Right lung (tissue), 5 donors: ENCODE measurements around the gene C19orf81. TPM values are rescaled to one million over a fixed set of nuclear protein-coding genes. Genes with fewer than 3 reads are reported as not detected.

Experiments
- DNase-seq, 2 donors: peaks; one replicate each; pipeline ENCODE4 v3.0.0-alpha.2; 2013
- polyA plus RNA-seq, 5 donors: library from polyadenylated mRNA; unstranded; fragments of 120-200 nt; gene quantifications; one replicate each; pipeline versions ENCODE4 v1.2.1 to v1.2.3, GENCODE V29; 2013; ENCODE audit warnings: inconsistent platforms in 1 of 5, low replicate concordance in 1 of 5; ENCODE audit not compliant: insufficient read length in 5 of 5, insufficient read depth in 1 of 5

The C19orf81 gene
- polyA plus RNA-seq, 5 donors: 0.45 to 0.46 TPM; not detected in 3

DNA sequence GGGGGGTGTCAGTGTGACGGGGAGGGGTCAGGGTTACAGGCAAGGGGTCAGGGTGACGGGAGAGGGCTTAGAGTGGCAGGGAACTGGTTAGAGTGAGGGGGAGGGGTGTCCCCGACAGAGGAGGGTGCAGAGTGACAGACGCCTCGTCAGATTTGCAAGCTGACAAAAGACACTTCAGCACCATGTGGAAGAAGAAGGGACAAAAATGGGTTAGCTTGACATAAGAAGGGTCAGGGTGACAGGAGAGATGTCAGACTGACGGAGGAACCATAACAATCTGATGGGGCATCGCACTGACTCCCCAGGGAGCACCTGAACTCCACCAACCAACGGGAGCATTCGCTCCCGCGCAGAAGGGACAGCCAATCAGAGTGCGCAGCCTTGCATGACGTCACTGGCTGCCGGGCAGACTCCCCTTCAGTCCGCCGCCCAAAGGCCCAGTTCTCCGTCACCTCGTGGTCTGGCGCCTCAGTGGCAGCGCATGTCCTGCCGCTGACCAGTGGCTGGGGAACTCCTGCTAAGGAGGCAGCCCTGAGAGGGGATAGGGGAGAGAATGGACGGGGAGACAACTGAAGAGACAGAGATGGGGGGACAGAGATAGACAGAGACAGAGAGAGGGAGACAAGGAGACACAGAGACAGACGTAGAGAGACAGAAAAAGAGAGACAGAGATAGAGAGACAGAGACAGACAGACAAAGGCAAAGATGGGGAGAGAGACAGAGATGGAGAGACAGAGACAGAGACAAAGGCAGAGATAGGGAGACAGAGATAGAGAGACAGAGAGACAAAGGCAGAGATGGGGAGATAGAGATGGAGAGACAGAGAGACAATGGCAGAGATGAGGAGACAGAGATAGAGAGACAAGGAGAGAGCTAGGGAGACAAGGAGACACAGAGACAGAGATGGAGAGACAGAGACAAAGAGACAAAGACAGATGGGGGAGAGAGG is 30.2 kb downstream of the C19orf81 start:
- DNase-seq: peak; percentile 49 to 69

DNA sequence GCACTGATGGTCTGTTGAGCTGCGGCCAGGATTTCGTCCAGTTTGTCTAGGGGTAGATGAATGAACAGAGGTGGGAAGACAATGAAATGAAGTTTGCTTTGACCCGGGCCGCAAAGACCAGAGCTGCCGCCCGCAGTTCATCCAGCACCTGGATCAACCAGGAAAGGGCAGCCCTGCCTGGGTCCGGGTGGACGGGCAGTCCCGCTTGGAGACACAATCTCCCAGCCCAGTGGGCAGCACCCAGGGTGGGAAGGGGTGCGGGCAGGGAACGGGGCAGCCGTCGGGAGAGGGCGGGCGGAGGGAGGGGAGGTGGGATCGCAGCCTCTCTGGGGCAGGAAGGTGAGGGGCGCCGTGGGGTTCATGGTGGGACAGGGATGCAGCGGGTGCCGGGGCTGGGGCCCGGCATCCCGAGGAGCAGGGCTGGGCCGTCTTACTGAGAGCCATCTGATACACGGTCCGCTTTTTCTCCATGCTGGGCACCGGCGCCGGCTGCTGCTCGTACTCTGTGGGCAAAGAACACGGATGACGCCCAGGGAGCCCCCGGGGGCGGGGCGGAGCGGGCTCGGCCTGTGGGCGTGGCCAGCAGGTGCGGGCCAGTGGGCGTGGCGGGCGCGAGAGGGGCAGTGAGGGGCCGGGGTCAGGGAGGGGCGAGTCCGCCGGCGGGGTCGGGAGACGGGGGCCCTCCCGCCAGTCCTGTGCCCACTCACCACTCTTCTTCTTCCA is 37.2 kb downstream of the C19orf81 start:
- DNase-seq: no peak

DNA sequence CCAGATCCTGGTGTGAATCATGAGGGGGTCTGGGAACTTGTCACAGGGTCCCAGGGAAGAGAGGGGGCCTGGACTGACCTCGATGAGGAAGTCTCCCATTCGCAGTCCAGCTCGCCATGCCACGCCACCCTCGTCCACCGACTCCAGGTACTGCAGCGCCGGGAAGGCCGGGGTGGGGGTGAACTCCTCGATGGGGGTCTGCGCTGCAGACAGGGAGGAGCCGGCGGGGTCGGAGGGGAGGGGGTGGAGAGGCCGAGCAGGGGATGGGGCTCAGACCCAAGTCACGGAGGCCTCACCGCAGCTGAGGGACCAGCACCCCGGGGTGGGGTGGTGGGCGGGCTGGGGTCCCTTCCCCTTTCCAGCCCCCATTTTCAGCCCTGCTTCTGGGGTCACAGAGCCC is 39.5 kb downstream of the C19orf81 start:
- DNase-seq: no peak

DNA sequence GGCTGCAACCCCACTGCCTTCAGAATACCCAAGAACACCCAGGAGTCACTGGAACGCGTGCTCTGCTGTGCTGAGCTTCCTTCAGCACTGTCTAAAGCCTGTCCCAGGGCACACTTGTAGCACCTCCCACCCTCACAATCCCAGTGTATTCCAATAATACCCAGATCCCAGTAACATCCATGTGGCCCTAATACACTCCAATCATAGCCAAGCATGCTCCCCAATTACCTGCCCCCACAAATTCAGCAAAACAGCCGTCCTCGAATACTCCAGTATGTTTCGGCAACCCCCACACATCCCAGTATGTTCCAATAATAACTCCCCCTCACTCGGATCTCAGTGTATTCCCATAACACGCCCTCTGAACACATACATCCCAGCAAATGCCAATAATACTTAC is 41.2 kb downstream of the C19orf81 start:
- no peak for DNase-seq

DNA sequence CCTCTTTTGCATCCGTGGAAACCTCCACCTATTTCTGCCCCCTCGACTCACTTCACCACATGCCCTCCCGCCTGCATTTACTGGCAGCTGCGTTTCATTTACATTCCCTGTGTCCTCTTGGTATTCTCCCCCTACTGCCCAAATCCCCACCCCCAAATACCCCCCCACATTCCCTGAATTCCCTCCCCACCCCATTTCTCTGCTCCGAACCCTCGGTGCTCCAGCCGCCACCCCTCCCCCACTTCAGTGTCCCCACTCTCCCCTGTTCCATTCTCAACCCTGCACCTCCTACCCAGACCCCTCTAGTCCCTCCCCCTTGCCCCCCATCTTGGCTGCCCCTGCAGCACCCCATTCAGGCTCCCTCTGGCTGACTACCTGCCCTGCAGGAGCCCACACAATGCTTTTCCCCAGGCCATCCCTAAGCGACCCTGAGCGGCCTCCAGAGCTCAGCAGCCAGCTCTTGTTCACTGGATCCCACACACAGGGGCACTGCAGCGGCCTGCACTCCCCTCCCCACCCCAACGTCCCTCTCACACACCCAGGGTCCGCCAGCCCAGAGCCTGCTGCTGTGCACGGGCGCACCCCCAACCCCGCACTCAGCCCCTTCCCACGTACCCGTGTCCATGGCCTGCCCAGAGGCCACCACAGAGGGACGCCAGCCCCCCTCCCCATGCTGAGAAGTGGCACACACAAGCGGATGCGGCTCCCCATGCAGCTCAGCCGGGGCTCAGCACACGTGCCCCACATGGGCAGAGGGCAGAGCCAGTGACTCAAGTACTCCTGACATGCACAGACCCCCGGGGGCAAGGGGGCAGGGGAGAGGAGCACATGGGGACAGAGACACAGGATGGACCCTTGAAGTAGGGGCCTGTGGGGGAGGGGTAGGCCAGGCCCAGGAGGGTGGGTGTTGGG is 44.1 kb downstream of the C19orf81 start:
- no peak for DNase-seq

DNA sequence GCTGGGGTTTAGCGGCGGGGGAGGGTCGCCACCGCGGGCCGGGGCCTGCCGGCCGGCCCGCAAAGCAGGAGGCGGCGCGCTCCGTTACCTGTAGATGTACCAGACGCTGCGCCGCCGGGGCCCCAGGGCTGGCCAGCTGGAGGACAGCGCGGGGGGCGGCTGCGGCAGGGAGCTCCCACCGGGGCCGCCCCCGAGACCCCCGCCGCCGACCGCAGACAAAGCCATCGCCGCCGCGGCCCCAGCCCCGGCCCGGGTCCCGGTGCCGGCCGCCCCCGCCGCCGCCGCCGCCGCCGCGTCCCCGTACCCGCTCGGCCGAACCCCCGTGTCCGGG is 45.5 kb downstream of the C19orf81 start:
- no peak for DNase-seq

DNA sequence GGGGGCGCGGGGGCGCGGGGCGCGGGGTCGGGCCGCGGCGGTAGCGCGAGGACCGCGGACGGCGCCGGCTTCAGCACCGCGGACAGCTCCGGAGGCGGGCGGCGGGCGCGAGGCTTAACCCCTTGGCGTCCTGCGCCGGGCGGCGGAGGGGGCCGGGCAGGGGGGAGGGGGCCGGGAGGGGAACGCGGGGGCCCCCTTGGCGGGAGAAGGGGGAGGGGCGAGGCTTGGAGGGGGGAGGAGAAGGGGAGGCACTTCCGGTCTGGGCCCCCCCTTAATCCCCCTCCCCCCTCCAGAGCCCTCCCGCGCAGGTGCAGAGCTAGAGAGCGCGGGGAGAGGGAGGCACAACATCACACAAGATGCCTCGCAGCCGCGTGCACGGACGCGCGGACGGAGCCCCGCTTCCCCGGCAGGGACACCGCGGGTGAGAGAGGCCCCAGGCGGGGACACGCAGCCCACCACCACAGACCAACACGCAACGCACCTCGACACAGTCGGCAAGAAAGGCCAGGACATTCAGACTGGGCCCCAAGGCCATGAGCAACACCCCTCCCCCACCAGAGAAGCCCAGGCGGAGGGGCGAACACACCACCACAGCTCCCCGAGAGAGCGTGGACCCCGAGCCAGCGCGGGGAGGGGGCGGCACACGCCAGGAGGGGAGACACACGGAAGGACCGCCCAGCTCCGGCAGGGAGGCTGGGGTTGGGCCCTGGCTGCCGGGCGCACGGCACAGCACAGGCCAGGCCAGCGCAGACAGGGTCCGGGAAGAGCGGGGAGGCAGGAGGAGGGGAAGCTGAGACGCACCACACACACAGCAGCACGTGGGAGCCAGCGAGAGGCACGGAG is 46.2 kb downstream of the C19orf81 start:
- DNase-seq: no peak

DNA sequence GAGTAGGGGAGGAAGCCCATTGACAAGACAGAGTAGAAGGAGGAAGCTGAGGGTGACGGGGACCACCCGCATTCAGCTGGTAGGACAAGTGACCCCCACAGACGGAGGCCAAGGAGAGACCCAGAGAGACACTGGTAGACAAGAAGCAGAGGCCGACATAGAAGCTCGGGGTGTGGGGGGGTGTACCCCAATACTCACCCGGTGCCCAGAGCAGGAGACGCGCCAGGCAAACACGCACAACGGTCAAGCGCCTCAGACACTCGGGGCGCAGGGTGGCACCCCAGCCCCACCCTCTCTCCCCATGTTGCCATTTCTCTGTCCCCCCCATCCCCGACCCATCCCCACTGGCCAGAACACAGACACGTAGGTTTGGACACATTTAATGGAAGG is 46.8 kb downstream of the C19orf81 start:
- DNase-seq: no peak

DNA sequence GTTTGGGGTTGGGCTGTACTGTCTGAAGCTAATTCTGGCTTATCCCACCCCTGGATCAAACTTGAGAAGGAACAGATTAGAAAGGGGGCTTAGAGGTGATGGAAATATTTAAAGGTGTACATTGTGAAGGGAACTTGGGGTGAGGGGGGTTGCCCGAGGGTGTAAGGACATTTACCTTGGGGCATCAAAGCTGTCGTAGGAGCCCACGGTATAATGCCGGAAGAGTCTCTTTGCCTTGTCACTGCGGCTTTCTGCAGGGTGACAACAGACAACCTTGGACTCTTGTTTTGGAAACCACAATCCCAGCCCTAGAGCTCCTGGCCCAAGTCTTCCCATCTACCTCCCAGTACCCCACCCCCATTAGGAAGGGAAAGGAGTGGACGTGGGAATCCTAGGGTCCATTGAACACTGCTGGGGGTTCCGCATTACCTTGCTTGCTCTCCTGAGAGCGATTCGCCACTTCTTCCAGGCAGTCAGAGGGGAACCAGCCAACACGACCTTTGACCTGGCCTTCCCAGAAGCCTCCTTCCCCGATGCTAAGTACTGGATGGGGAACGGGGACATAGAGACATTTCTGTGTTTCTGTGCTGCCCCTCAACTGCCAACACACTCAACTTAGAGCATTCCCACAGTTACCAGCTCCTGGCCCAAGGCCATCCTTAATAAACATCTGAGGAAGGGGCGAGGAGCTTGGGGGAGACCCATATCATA is 48.3 kb downstream of the C19orf81 start:
- DNase-seq: no peak

DNA sequence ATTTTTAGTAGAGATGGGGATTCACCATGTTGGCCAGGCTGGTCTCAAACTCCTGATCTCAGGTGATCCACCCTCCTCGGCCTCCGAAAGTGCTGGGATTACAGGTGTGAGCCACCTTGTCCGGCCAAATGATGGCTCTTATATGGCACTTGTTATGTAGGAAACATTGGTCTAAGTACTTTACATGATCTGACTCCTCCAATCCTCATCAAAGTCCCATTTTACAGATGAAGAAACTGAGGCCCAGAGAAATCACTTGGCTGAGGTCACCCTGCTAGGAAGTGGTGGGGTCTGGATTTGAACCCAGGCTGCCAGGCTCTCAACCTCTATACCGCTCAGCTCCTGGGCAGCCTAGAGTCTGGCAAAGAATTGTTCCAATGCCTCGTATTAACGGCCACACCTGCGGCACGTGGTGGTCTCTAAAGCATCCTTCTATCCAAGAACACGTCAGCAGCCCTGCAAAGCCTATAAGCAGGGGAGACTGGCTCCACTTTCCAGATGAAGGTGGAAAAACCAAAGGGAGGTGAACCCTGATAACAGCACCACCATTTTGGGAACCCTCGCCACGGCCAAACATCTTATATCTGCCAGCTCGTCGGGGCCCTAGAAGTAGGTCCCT is 52.2 kb downstream of the C19orf81 start:
- DNase-seq: no peak

DNA sequence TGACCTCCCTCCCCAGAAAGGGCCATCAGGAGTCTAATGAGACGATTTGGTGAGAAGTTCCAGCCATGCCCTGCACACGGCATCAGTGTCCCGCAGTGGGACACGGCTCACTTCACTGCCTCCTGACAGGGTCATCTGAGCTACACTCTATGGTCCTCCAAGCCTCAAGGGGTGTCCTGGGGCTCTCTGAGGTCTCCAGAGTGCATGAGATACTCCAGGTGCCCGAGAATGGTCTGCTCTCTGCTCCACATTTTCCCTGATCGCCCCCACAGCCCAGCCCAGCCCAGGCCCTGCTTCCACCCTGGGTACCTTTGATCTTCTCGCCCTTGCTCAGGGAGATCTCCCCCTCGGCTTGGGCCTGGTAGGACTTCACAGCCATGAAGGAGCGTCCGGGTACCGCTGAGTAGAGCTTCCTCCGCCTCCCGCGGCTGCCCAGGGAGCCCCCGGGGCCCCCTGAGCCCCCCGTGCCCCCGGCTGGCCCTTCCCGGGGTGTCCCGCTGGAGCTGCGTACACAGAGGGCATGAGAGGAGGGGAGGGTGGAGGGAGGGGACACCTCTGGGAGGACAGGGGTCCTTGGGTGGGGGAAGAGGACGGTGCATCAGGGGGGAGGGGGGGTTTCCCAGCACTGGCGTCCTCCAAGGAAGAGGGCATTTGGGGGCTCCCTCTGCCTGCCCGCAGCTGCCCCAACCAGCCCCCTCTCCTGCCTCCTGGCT is 53.1 kb downstream of the C19orf81 start:
- no peak for DNase-seq

DNA sequence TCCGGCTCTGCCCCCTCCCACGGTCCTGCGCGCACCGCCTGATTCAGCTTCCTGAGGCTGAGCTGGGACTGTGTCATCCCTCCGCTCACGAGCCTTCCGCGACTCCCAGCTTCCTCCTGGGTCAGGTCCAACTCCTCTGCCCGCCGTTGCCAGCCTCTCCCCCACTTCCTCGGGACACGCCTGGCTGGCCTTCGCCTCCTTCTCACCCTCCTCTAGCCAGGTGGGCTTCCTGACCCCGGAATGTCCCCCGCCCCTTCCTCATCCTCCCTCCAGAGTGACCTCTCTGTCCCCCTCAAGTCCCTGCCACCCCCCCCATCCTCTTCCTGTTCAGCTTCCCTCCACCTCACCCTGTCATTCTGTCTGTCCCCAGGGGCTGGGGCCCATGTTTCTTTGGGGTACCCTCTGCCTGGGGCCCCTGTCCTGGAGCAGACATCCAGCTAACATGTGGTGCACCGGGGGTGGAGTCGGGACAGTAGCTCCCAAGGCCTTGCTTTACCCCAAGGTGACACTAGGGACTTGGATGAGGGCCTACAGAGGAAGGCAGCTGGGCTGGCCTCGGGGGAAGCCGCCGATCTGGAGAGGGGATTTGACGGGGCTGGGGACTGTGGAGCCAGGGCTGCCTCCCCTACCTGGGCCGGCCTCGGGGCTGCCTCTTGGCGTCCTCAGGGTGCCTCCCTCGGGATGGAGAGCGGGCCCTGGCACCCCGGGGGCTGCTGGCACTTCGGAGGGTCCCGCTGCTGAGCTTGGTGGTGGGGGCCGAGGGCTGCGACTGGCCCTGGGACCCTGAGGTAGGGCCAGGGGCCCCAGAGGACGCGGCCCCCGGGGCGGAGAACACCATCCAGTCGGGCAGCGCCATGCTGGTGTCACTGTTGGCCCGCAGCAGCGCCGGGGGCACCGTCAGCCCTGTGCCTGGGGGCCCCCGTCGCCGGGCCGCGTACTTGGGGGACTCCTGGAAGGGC is 53.9 kb downstream of the C19orf81 start:
- no peak for DNase-seq

DNA sequence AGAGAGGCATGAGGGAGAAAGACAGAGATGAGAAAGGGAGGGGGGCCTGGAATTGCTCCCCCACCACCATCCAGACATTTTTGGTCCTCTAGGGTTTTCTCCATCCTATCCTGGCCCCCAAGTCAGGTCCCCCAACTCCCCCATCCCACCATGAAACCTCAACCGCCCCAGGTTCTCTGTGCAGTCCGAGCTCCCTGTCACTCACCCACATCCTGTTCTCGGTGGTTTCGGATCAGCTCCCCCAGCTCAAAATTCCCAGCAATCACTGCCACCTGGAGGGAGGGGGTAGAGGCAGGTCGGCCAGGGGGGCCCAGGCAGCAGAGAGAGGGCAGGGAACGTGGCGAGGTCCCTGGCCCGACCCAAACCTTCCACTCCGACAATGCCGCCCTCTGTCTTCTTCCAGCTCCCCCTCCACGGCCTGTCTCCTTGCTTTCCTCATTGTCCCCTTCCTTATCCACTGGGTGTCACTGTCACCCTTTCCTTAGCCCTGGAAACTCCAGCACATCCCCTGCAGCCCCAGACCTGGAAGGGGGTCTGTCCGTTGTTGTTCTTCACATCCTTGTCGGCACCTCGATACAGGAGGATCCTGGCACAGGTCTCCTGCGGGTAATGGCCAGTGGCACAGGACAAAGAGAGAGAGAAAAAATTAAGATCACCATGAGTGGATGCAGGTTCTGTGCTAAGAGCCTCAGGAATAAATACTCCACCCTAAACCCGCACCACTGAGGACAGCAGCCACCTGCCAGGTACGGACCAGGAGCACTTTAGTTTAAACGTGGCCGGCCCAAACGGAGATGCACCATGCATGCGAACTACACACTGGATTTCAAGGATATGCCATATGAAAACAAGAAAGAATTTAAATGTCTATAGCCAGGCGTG is 54.9 kb downstream of the C19orf81 start:
- no peak for DNase-seq

DNA sequence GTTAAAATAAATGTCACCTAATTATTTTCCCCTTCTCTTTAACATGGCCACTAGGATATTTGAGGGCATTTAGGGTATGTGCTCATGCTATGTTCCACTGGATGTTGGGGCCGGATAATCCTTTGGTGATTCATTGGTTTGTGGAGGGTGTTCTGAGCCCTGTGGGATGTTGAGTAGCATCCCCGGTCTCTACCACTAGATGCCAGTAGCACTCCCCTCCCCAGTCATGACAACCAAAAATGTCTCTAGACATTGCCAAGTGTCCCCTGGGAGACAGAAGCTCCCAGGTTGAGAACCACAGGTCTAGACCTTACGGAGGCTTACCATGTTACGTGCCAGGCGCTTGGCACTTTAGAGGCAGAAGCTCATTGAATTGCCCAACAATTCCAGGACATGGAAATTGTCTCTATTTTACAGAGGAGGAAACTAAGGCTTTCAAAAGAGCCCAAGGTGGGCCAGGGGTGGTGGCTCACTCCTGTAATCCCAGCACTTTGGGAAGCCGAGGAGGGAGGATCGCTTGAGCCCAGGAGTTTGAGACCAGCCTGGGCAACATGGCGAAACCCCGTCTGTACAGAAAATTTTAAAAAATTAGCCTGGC is 56.3 kb downstream of the C19orf81 start:
- no peak for DNase-seq

DNA sequence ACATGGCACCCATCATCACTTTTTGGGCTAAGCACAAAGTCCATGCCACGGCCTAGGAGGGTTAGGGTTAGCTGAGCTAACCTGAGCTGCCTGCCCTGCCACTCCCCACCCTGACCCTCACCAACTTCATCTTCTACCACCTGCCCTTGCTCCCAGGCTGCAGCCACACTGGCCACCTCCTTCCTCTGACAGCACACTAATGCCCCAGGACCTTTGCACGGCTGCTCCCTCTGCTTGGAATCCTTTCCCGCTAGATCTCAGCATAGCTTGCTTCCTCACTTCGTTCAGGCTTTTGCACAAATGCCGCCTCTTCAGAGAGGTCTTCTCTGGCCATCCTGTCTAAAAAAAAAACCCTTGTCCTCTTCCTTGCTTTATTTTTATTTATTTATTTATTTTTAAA is 57.1 kb downstream of the C19orf81 start:
- no peak for DNase-seq

DNA sequence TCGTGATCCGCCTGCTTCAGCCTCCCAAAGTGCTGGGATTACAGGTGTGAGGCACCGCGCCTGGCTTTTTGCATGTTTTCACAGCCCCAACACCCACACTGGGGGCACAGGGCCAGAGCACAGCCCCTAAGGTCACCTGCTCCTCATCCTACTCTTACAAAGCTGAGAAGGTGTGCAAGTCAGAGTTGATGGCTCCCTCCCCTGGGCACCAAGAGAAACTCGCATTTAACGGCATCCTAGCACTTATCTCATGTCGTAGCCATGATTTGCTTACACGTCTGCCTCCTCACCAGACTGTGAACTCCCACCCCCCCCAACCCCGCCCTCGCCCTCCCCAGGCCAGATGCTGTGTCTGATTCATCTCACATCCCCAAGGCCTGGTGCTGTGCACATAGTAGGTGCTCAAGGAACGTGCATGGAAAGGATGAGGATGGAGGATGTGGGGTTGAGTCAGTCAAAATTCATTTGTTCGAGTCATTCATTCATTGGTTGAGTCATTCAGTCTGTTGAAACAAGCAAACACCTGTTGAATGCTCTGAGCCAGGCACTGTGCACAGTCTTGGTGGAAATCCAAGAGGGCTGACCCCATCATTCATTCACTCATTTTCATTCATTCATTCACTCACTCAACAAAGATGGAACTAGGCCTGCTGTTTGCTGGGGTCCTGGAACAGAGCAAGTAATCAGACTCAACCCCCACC is 59.1 kb downstream of the C19orf81 start:
- DNase-seq: no peak
